Ishikawa (cell line): ENCODE results near the gene MINK1.

Experiments
- CEBPB ChIP-seq: IDR thresholded peaks from 2 replicates; pipeline ENCODE4 v1.6.1; 2012
- CREB1 ChIP-seq: IDR thresholded peaks from 2 replicates; pipeline ENCODE4 v1.6.1; 2012; ENCODE audit warnings: low read depth
- EGR1 ChIP-seq: IDR thresholded peaks from 2 replicates; pipeline ENCODE4 v1.6.1; 2012
- EP300 ChIP-seq: IDR thresholded peaks from 2 replicates; pipeline ENCODE4 v1.6.1; 2012; ENCODE audit warnings: borderline replicate concordance
- FOXM1 ChIP-seq: IDR thresholded peaks from 2 replicates; pipeline ENCODE4 v1.6.1; 2012; ENCODE audit warnings: low read depth, borderline replicate concordance
- MAX ChIP-seq: IDR thresholded peaks from 2 replicates; pipeline ENCODE4 v1.6.1; 2012
- RAD21 ChIP-seq: IDR thresholded peaks from 2 replicates; pipeline ENCODE4 v1.6.1; 2012; ENCODE audit warnings: low read depth
- REST ChIP-seq: IDR thresholded peaks from 2 replicates; pipeline ENCODE4 v1.6.1; 2012; ENCODE audit warnings: low read depth, mild to moderate bottlenecking
- TAF1 ChIP-seq: IDR thresholded peaks from 2 replicates; pipeline ENCODE4 v1.6.1; 2012; ENCODE audit warnings: low read depth, mild to moderate bottlenecking
- ZBTB7A ChIP-seq: IDR thresholded peaks from 2 replicates; pipeline ENCODE4 v1.6.1; 2012; ENCODE audit warnings: low read depth

- TF ChIP-seq MAX (no peak), EGR1 (no peak), TAF1 (no peak), RAD21 (no peak), CEBPB (no peak), ZBTB7A (no peak), EP300 (no peak), REST (no peak), CREB1 (no peak), FOXM1 (no peak)
These were observed 25.7 kb downstream of the MINK1 start for GRCh38 chr17:4858882-4859260.
